ENCODE results near the gene STMN3. TPM values are rescaled to one million over a fixed set of nuclear protein-coding genes. Genes with fewer than 3 reads are reported as not detected.

Gene STMN3
- total and polyA plus RNA-seq, 10 of the 15 experiments (the other 5 are each of a cell fraction or from before 2014, with no cell fraction given), result 0.09 to 3.6 (median 1.4) TPM; not detected in 1

GRCh38 chr20:63627751-63628245 is 25.4 kb downstream of the STMN3 start:
- ChIA-PET SMC1A (ENCODE audit: uncharacterized antibody, unreplicated experiment) (interaction anchor here (0.6 to 1.1 kb wide), 2 partner anchors 14 to 29 kb away, joined by 3 to 10 read pairs; no protein-coding TSS in a partner anchor), CTCF (interaction anchor here (1.3 kb wide), 1 partner anchor 14 kb away, joined by 4 read pairs; no protein-coding TSS in a partner anchor), POLR2A (interaction anchor here (1.2 to 1.9 kb wide), 6 partner anchors 9 to 88 kb away, joined by 3 to 17 read pairs (median 5); partner anchors contain the start of gene RTEL1), RAD21 (ENCODE audit: unreplicated experiment) (interaction anchor here (0.6 to 1.7 kb wide), 5 partner anchors 14 to 268 kb away, joined by 3 to 33 read pairs (median 4); partner anchors contain the start of gene HELZ2)
- no TSS peak for BruUV-seq (replicated peaks)
- 3% methylated on average over 12 of the region's 28 CpGs for WGBS (ENCODE audit: insufficient coverage, insufficient replicate concordance, low lambda C conversion rate, missing lambda C conversion rate)
- intact Hi-C loops (cut with micrococcal nuclease; ENCODE audit: unreplicated experiment) (loop anchor here (1.0 to 5.0 kb wide), 2 partner anchors 73 to 90 kb away; partner anchors contain the start of genes FNDC11 and PTK6), in situ Hi-C loops (cut with MboI) (no loop called here)
- peaks cover 8% of the 10 kb centered on the region for H3K4me1 ChIP-seq (ENCODE audit: control insufficient read depth, insufficient read depth, low read length)
- H3K9me3 ChIP-seq (replicated peaks; ENCODE audit: control insufficient read depth, insufficient read depth, low read length), result no peaks in the 10 kb centered on the region
- H3K4me3 ChIP-seq, result peak overlapping the region; percentile 94
- no peaks in the 10 kb centered on the region for H4K20me1 ChIP-seq (ENCODE audit: control insufficient read depth, insufficient read depth)
- H3K27me3 ChIP-seq (replicated peaks in 1 of 2; ENCODE audit: control insufficient read depth in 2 of 2, insufficient read depth in 2 of 2, low read length in 1 of 2), result no peaks in the 10 kb centered on the region
- H3K79me2 ChIP-seq (ENCODE audit: control insufficient read depth, insufficient read depth, low read length), result peaks cover 43% of the 10 kb centered on the region
- peak overlapping the region; percentile 77 for H2AFZ ChIP-seq (ENCODE audit: control insufficient read depth, low read depth, low read length)
- TF ChIP-seq ATF2 (IDR thresholded peaks at IDR 0.05; ENCODE audit: low read length) (no peak), NR2C1 (IDR thresholded peaks at IDR 0.05) (no peak), ZBTB40 (IDR thresholded peaks at IDR 0.05; ENCODE audit: borderline replicate concordance) (no peak)
- ATAC-seq (peak; percentile 40), DNase-seq (ENCODE audit: low read depth, low spot score) (no peak), FAIRE-seq (no peak)
- H3K4me2 ChIP-seq (ENCODE audit: control insufficient read depth, insufficient read depth), result peak overlapping the region; percentile 99
- no peaks in the 10 kb centered on the region for H3K36me3 ChIP-seq (ENCODE audit: control insufficient read depth in 2 of 2, insufficient read depth in 2 of 2, low read length in 1 of 2)
- H3K27ac ChIP-seq (ENCODE audit: control insufficient read depth, insufficient read depth), result peak overlapping the region; percentile 73
- H3K9ac ChIP-seq (ENCODE audit: control insufficient read depth, insufficient read depth, low read length), result peak overlapping the region; percentile 72
